Prostate gland (tissue), 2 donors: Measurements from ENCODE around the gene ZNF273. TPM values are rescaled to one million over a fixed set of nuclear protein-coding genes. Genes with fewer than 3 reads are reported as not detected.
A peak's percentile ranks its signal among the peaks of the same experiment; 100 is the strongest.

Source experiments
- DNase-seq: peaks from one replicate; pipeline ENCODE4 v3.0.0-alpha.2; 2019; ENCODE audit warnings: low spot score
- H3K27ac ChIP-seq, 2 donors: fragments of 200-600 bp; sonication (generic); 2 replicates each; pipeline ENCODE4 v1.5.1; 2017 to 2019
- H3K27me3 ChIP-seq: fragments of 200-600 bp; sonication (generic); replicated peaks from 2 replicates; pipeline ENCODE4 v1.5.1; 2019; ENCODE audit not compliant: insufficient read depth
- H3K36me3 ChIP-seq, 2 donors: fragments of 200-600 bp; sonication (generic); 1 replicate in 1 of 2; 2 replicates in 1 of 2; pipeline versions ENCODE4 v1.5.1 to v1.8.1; 2017 to 2019
- H3K4me1 ChIP-seq: fragments of 200-600 bp; sonication (generic); replicated peaks from 2 replicates; pipeline ENCODE4 v1.5.1; 2019
- H3K4me3 ChIP-seq, 2 donors: fragments of 200-600 bp; sonication (generic); 2 replicates each; pipeline ENCODE4 v1.5.1; 2017 to 2019
- H3K9me3 ChIP-seq: fragments of 200-600 bp; sonication (generic); 2 replicates; pipeline ENCODE4 v1.5.1; 2017
- POLR2A ChIP-seq: fragments of 450-650 bp; IDR thresholded peaks from one replicate; pipeline ENCODE4 v1.6.1; 2016; ENCODE audit warnings: antibody characterized with exemption, mild to moderate bottlenecking
- POLR2AphosphoS5 ChIP-seq: sonication (generic); formaldehyde crosslinking; IDR thresholded peaks from one replicate; pipeline ENCODE4 v1.6.1; 2017; ENCODE audit warnings: antibody characterized with exemption
- WGBS: methylation state at CpG from one replicate; pipeline ENCODE4 v1.1.5; 2018; 5-methylcytosine and 5-hydroxymethylcytosine counted together
- intact Hi-C: fragments of 100-400 bp; cut with DNase I; formaldehyde crosslinking; loops from one replicate; pipeline ENCODE4 v1.14.2; 2022
- total RNA-seq, 2 donors: library from RNA; depleted of rRNA; stranded (reverse); fragments of >200 nt; gene quantifications; one replicate each; pipeline ENCODE4 v1.1.0, GENCODE V29; 2016
- TF ChIP-seq, protein P1 (sequence below), 4 experiments: fragments of 200-600 bp in 2 of 4; fragments of 450-650 bp in 2 of 4; sonication (generic) in 2 of 4; IDR thresholded peaks; 1 replicate in 3 of 4; 2 replicates in 1 of 4; pipeline ENCODE4 v1.5.1; 2016 to 2019; ENCODE audit warnings: antibody characterized with exemption in 4 of 4, mild to moderate bottlenecking in 2 of 4, moderate library complexity in 2 of 4

The ZNF273 gene
- total RNA-seq, 2 donors from 2014 or later: 9.7 to 11.5 TPM

DNA sequence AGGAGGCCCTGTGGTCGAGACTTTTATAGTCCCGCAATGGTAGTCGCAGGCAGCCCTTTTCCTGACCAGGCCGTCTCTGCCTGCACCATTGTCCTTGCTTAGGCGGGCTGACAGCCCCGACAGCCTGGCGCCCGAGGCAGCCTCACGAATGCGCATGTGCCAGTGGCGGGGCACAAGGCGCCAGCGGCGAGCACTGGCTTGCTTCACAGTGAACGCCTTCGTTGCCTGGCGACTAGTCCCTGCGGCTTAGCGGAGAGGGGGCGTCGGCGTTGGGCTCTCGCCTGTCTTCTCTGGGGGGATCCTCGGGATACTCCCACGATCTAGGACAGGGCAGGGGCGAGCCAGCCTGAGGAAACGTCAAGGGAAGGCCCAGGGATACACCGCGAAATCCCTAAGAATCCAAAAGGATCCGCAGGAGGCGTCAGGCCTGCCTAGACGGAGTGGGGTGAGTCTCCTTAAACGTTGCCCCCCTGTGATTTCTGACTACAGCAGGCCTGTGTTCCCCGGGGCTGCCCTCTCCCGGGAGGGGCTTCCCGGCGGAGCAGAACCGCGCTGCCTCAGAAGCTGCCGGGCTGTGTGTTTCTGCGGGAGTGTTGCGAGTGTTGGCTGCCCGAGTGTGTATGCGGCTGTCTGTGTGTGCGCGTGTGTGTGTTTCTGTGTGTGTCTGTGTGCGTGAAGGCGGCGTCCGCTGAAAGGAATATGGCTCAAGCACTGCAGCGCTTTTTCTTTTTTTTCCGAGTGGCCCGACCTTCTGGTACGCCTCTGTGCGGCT lies 20.5 kb upstream of the ZNF273 start:
- H3K4me3 ChIP-seq: peak overlapping the region; percentile 38 to 41
- TF ChIP-seq POLR2A (no peak), POLR2AphosphoS5 (peak; percentile 74)
- TF ChIP-seq, protein P1, sequence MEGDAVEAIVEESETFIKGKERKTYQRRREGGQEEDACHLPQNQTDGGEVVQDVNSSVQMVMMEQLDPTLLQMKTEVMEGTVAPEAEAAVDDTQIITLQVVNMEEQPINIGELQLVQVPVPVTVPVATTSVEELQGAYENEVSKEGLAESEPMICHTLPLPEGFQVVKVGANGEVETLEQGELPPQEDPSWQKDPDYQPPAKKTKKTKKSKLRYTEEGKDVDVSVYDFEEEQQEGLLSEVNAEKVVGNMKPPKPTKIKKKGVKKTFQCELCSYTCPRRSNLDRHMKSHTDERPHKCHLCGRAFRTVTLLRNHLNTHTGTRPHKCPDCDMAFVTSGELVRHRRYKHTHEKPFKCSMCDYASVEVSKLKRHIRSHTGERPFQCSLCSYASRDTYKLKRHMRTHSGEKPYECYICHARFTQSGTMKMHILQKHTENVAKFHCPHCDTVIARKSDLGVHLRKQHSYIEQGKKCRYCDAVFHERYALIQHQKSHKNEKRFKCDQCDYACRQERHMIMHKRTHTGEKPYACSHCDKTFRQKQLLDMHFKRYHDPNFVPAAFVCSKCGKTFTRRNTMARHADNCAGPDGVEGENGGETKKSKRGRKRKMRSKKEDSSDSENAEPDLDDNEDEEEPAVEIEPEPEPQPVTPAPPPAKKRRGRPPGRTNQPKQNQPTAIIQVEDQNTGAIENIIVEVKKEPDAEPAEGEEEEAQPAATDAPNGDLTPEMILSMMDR (IDR thresholded peaks at IDR 0.05): no peak
- no peaks in the 10 kb centered on the region for H3K36me3 ChIP-seq
- no peaks in the 10 kb centered on the region for H3K27me3 ChIP-seq
- WGBS: 9% methylated on average over 55 of the region's 55 CpGs
- intact Hi-C loops: no loop called here
- H3K4me1 ChIP-seq: no peaks in the 10 kb centered on the region
- DNase-seq: peak; percentile 70
- H3K9me3 ChIP-seq: no peaks in the 10 kb centered on the region
- H3K27ac ChIP-seq: peak overlapping the region in 1 of 2 donors; percentile 17

DNA sequence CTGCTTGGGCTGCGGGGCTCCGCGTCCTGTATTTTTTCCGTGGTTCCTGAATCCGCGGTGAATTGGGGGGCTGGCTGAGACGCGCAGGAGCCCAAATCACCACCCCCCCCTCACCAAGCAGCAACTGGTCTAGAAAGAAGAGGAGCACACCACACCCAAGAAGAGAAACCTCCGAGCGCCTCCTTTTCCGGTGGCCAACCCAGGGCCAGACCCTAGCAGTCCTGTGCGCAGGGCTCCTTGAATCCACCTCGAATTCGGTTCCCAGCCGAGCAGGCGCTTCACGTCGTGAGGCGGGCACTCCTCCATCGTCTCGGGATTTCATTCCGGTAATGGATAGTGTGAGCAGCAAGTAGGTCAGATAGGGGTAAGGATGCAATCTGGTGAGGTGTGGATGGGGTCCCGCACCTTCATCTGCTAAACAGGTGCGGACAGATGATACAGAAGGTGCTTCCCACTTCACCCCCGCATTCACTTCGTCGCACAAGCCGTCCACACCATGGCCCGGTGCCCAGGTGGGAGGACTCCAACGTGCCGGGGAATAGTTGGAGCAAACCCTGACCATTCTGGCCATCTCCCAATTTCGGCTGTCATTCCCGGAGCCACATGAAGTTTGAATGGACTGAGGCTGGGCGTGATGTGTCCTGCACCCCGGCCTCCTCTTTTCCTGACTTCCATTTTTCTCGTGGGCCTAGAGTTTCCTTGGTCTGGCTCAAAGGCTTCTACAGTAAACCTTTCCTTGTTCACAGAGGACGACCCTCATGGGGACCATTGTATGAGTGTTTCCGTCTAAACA lies 19.8 kb upstream of the ZNF273 start:
- Histone ChIP-seq H3K27me3 (no peaks in the 10 kb centered on the region), H3K4me1 (no peaks in the 10 kb centered on the region), H3K27ac (no peak overlapping the region), H3K36me3 (no peaks in the 10 kb centered on the region), H3K4me3 (peak overlapping the region; percentile 38 to 41), H3K9me3 (no peaks in the 10 kb centered on the region)
- WGBS: 66% methylated on average over 37 of the region's 38 CpGs
- intact Hi-C loops: no loop called here
- DNase-seq: no peak
- TF ChIP-seq POLR2AphosphoS5 (no peak), POLR2A (no peak)
- TF ChIP-seq, protein P1 (IDR thresholded peaks at IDR 0.05): no peak

DNA sequence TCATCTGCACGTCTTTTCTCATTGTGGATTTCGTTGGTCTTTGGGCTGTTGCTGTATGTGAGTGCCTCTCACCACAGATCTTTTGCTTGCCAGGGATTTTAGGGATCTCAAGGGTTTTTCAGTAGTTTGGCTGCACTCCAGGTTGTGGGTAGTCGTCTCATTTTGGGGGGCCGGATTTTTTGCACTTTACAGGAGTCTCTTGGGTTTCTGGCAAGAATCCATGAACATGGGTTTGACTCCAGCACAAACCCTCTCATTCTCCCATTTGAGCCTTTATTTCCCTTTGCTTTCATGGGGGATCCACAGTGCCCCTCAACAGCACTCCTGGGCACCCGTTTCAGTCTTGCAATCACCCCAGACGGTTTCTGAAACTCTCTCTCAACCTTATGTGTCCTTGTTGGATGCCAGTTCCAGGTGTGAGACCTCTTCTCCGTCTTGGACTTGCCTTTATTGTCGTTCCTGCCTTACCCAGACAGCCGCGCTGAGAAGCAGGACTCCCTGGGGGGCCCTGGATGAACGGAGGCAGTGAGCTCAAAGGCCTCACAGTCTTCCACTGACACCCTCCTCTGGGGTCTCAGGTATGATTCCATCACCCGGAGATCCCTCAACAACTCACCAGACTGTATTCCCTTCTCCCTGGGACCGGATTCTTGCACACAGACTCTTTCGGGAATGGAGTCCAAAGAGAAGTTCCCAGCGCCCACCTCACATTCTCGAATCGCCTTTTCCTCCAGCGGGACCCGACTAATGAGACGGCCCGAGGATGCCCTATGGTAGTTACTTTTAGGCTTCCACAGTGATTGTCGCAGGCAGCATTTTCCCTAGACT lies 18.8 kb upstream of the ZNF273 start:
- H3K36me3 ChIP-seq: no peaks in the 10 kb centered on the region
- TF ChIP-seq, protein P1 (IDR thresholded peaks at IDR 0.05): no peak
- TF ChIP-seq POLR2A: no peak
- TF ChIP-seq POLR2AphosphoS5: no peak
- no peaks in the 10 kb centered on the region for H3K27me3 ChIP-seq
- intact Hi-C loops: no loop called here
- WGBS: 88% methylated on average over 22 of the region's 22 CpGs
- no peak for DNase-seq
- no peak overlapping the region for H3K4me3 ChIP-seq
- H3K9me3 ChIP-seq: no peaks in the 10 kb centered on the region
- H3K4me1 ChIP-seq: no peaks in the 10 kb centered on the region
- H3K27ac ChIP-seq: no peak overlapping the region

DNA sequence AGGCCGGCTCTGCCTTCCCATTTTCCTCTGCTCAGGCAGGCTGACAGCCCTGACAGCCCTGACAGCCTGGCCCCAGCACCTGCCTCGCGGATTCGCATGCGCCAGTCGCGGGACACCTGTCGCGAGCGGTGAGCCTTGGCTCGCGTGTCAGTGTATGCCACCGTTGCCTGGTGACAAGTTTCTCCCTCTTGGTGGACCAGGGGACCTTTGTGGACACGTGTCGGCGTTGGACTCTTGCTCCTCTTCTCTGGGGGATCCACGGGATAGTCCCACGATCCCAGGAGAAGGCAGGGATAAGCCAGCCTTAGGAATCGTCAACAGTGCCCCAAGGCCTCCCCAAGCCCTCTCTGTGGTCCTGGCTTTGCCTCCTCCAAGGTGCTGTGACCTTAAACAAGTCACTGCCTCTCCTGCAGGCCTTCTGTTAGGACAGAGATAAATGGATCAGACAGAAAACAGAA lies 18.1 kb upstream of the ZNF273 start:
- Histone ChIP-seq H3K9me3 (no peaks in the 10 kb centered on the region), H3K36me3 (no peaks in the 10 kb centered on the region), H3K4me3 (no peak overlapping the region), H3K27me3 (no peaks in the 10 kb centered on the region), H3K4me1 (no peaks in the 10 kb centered on the region), H3K27ac (no peak overlapping the region)
- intact Hi-C loops: no loop called here
- 84% methylated on average over 19 of the region's 19 CpGs for WGBS
- no peak for TF ChIP-seq POLR2AphosphoS5
- TF ChIP-seq, protein P1 (IDR thresholded peaks at IDR 0.05): no peak
- TF ChIP-seq POLR2A: no peak
- DNase-seq: no peak
